HK-2 (cell line): ENCODE data around the gene BAG1.

Source experiments
- DNase-seq: peaks from one replicate; pipeline ENCODE4 v3.0.0-alpha.2; 2018; ENCODE audit not compliant: unreplicated experiment

The BAG1 gene

DNA sequence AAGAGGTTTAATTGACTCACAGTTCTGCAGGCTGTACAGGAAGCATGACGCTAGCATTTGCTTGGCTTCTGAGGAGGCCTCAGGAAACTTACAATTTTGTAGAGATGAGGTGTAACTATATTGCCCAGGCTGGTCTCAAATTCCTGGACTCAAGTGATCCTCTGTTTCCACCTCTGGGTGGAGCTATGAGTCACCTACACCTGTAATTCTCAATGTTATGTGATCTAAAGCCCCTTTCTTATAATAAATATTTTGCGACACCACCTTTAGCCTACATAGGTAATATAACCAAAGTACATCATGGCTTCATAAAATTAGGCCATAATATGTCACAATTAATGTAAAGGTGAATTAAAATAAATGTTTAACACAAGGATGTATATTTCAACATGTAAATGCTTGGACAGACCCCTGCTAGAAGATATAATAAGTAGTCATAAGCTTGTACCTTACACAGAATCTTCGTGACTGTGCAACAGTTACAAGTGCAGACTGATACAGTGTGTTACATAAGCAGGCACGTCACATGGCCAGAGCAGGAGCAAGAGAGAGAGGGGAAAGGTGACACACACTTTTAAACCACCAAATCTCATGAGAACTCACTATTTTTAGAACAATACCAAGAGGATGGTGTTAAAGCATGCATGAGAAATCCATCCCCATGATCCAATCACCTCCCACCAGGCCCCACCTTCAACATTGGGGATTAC is 54.3 kb downstream of the BAG1 start:
- no peak for DNase-seq

DNA sequence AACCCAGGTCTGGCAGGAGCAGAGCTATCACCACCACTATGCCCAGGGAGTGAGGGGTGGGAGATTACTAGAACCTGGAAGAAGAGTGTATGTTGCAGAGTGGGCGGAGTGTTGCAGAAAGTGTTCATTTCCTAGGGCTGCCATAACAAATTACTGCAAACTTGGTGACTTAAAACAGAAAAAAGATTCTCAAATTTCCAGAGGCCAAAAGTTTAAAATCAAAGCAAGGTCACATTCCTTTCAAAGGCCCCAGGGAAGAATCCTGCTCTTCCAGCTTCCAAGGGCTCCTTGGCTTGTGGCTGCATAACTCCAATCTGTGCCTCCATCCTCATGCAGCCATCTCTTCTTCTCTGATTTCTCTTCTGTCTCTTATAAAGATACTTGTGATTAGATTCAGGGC is 55.1 kb downstream of the BAG1 start:
- DNase-seq = no peak

DNA sequence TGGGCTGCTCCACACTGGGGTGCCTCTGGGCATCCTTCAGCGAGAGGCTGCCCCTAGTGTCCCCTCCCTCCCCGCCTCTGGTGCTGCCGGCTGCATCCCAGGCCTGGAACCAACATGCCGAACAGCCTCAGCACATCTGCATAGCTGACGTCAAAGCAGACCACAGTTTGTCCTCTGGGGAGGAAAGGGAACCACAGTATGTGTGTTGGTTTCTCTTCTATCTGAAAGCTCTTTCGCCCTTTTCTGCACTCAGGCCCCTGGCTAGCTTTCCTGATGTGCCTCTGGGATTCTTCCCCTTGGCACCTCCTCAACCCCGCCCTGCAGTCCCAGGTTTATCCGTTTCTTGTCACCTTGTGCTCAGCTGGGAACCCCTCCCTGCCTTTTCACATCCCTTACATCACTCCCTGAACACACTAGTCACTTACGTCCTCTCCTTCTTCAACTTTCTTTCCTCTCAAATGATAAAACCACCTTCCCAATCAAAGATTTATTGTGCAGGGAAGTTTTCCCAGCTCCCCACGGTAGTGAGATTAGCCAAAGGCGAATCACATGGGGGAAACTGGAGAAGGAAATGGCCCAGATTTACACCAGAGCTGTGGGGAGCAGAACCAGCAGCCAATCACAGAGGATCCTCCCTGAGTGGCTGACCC is 61.8 kb downstream of the BAG1 start:
- no peak for DNase-seq
